ENCODE results near the gene KRTAP17-1. TPM values are rescaled to one million over a fixed set of nuclear protein-coding genes. Genes with fewer than 3 reads are reported as not detected.

KRTAP17-1 gene
- total RNA-seq, 1 donor from 2014 or later: not detected

DNA sequence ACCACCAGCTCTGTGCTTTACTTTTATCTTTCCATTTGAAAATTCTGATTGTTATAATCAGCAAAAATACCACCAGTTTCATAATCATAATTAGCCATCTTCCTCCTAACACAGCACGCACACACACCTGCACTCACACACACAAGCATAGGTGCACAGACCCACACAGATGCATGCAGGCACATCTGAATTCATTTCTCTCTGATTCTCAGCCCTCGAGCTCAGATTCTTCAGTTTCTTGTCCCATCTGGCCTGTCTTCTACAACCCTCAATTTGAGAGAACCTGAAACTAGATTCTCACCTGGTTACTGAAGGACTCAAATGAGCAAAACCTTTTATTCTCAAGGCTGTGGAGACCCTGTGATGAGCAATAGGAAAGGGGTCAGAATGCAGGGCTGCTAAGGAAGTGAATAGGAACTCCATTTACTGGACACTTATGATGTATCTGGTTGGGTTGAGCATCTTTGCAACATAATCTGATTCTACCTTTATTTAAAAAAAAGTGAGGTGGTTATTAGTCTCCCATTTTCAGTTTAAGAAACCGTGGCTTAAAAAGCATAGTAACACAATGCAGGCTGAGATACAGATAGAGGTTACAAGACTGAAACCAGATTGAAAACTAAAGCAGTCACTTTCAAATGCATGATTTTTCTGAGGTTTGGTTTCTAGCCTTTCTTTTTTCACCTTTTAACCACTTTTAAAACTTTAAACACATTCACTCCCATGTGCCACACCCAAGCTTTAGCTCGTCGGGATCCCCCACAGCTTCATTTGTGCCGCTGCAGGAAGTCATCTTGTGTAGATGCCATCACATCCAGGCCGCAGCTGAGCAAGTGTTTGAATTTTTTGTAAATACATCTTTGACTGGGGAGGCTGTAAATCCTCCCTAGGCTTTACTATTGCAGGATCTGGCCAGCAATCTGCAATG is 25.7 kb upstream of the KRTAP17-1 start:
- H3K27me3 ChIP-seq (ENCODE audit: low read depth): no peaks in the 10 kb centered on the region
- no peak for TF ChIP-seq CTCF (IDR thresholded peaks at IDR 0.05)
- no peak overlapping the region for H3K27ac ChIP-seq
- no peak overlapping the region for H3K4me3 ChIP-seq
- H3K4me1 ChIP-seq: peaks cover 25% of the 10 kb centered on the region
- no peaks in the 10 kb centered on the region for H3K36me3 ChIP-seq
- H3K9me3 ChIP-seq: no peaks in the 10 kb centered on the region
- ATAC-seq: no peak
- DNase-seq: no peak
- intact Hi-C loops (cut with DNase I): no loop called here

DNA sequence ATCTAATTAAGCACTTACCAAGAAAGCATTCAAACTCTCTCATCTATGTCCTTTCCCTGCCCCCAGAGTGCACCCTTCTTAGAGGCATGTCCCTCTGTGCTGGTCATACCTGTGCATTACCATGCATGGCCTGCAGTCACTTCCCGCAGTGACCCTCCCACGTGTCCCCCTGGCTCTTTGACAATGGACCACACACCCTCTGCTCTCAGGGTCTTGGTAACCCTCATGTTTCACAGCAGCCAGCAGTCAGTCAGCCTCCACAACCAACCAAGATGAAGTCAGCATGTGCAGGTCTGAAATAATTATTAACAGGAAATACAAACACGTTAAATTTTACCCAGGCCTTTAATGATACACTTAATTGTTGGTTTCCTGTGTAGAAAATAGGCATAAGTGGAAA is 25.0 kb upstream of the KRTAP17-1 start:
- H3K4me3 ChIP-seq: no peak overlapping the region
- intact Hi-C loops (cut with DNase I): no loop called here
- H3K4me1 ChIP-seq: peaks cover 25% of the 10 kb centered on the region
- no peaks in the 10 kb centered on the region for H3K27me3 ChIP-seq (ENCODE audit: low read depth)
- no peak for TF ChIP-seq CTCF (IDR thresholded peaks at IDR 0.05)
- peak in 1 of 2 donors; percentile 51 for ATAC-seq
- H3K9me3 ChIP-seq: no peaks in the 10 kb centered on the region
- H3K36me3 ChIP-seq: no peaks in the 10 kb centered on the region
- H3K27ac ChIP-seq: no peak overlapping the region
- no peak for DNase-seq

- no peak for DNase-seq
- no peak for ATAC-seq
- intact Hi-C loops (cut with DNase I): no loop called here
- no peaks in the 10 kb centered on the region for H3K9me3 ChIP-seq
- H3K36me3 ChIP-seq: no peaks in the 10 kb centered on the region
- no peak for TF ChIP-seq CTCF (IDR thresholded peaks at IDR 0.05)
- peak overlapping the region; percentile 61 for H3K27ac ChIP-seq
- peaks cover 25% of the 10 kb centered on the region for H3K4me1 ChIP-seq
- H3K27me3 ChIP-seq (ENCODE audit: low read depth): no peaks in the 10 kb centered on the region
- H3K4me3 ChIP-seq: no peak overlapping the region
These were observed 24.2 kb upstream of the KRTAP17-1 start for GRCh38 chr17:41339571-41340172.

- DNase-seq (no peak), ATAC-seq (peak; percentile 75 to 89)
- Histone ChIP-seq H3K9me3 (no peaks in the 10 kb centered on the region), H3K36me3 (no peaks in the 10 kb centered on the region), H3K27me3 (ENCODE audit: low read depth) (no peaks in the 10 kb centered on the region), H3K4me3 (no peak overlapping the region), H3K27ac (peak overlapping the region; percentile 61), H3K4me1 (peaks cover 25% of the 10 kb centered on the region)
- no peak for TF ChIP-seq CTCF (IDR thresholded peaks at IDR 0.05)
- intact Hi-C loops (cut with DNase I): no loop called here
These were observed 23.5 kb upstream of the KRTAP17-1 start for GRCh38 chr17:41338961-41339485.

DNA sequence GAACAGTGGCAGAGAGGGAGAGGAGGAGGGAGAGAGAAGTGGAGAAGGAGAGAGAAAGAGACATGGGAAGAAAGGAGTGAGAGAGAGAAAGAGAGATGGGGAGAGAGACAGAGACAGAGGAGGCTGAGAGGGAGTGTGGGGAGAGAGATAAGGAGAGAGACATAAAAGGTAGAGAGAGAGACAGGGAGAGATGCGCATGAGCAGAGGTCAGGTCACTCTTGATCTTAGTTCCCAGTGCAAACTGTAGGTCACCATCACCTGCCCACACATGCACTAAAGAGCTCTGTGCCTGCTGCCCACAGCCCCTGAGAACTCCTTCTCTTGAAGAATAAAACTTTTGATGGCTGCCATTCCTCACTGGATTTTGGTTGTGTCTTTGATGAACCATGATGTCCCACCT is 20.2 kb upstream of the KRTAP17-1 start:
- Histone ChIP-seq H3K4me1 (peaks cover 24% of the 10 kb centered on the region), H3K36me3 (no peaks in the 10 kb centered on the region), H3K27ac (no peak overlapping the region), H3K27me3 (ENCODE audit: low read depth) (no peaks in the 10 kb centered on the region), H3K9me3 (no peaks in the 10 kb centered on the region), H3K4me3 (no peak overlapping the region)
- TF ChIP-seq CTCF (IDR thresholded peaks at IDR 0.05): no peak
- intact Hi-C loops (cut with DNase I): no loop called here
- no peak for DNase-seq
- ATAC-seq: no peak
